HepG2 (cell line): ENCODE measurements around the gene SND1. TPM values are rescaled to one million over a fixed set of nuclear protein-coding genes. Genes with fewer than 3 reads are reported as not detected.

ENCODE experiments used
- ATAC-seq: fragments of 200-7000 bp; cut with Tn5 transposase; 3 replicates; pipeline ENCODE4 v1.9.1; 2020; ENCODE audit warnings: mild to moderate bottlenecking, moderate library complexity
- BruUV-seq: library from RNA; stranded (reverse); fragments of 400-500 nt; replicated peaks from 2 replicates; lab custom pipeline; 2021; lab: Mats Ljungman, UMichigan
- CTCF ChIA-PET: fragments of 300-600 bp; formaldehyde crosslinking; extraction: SDS; loops from one replicate; lab custom pipeline; 2021; ENCODE audit warnings: low total read pairs, inconsistent platforms, low intra/inter-chr PET ratio; lab: Yijun Ruan, JAX
- POLR2A ChIA-PET: fragments of 350-600 bp; sonication (Branson Sonifier 250); formaldehyde crosslinking; loops from one replicate; lab custom pipeline; 2020; ENCODE audit warnings: antibody characterized with exemption, inconsistent platforms; lab: Yijun Ruan, JAX
- DNase-seq: peaks from one replicate; pipeline ENCODE4 v3.0.0-alpha.2; 2015; ENCODE audit warnings: low spot score
- FAIRE-seq: peaks from 3 replicates; lab custom pipeline; 2011; peaks lifted over from hg19 to GRCh38; lab: Jason Lieb, UNC
- H2AFZ ChIP-seq: one replicate; pipeline ENCODE4 v1.6.1; 2011; ENCODE audit warnings: low read length, inconsistent platforms
- H3K27ac ChIP-seq: fragments of 300-600 bp; 3 replicates; pipeline ENCODE4 v1.8.0; 2011; ENCODE audit warnings: mixed run types, mild to moderate bottlenecking, mixed read lengths, low read length, inconsistent platforms; ENCODE audit not compliant: insufficient read depth; ENCODE audit errors: extremely low read length
- H3K27me3 ChIP-seq, 2 experiments: fragments of 200-600 bp in 1 of 2; 2 replicates in 1 of 2; 3 replicates in 1 of 2; pipeline versions ENCODE4 v1.6.0 to v1.8.0; 2011; ENCODE audit warnings: low read length in 2 of 2, mild to moderate bottlenecking in 2 of 2, moderate library complexity in 2 of 2, inconsistent platforms in 1 of 2; ENCODE audit not compliant: insufficient read depth in 2 of 2, control insufficient read depth in 1 of 2
- H3K36me3 ChIP-seq, 2 experiments: fragments of 200-600 bp in 1 of 2; replicated peaks in 1 of 2; 2 replicates in 1 of 2; 3 replicates in 1 of 2; pipeline versions ENCODE4 v1.5.1 to v1.8.0; 2011; ENCODE audit warnings: low read length in 2 of 2, inconsistent platforms in 1 of 2; ENCODE audit not compliant: insufficient read depth in 2 of 2, control insufficient read depth in 1 of 2
- H3K4me1 ChIP-seq: 2 replicates; pipeline ENCODE4 v1.5.1; 2012; ENCODE audit warnings: low read length, inconsistent platforms; ENCODE audit not compliant: insufficient read depth
- H3K4me2 ChIP-seq: 2 replicates; pipeline ENCODE4 v1.6.0; 2011; ENCODE audit warnings: low read depth, low read length, inconsistent platforms
- H3K4me3 ChIP-seq, 3 experiments: fragments of 200-600 bp in 1 of 3; sonication (generic), shearing (Covaris generic) in 1 of 3; replicated peaks in 1 of 3; 2 replicates each; pipeline ENCODE4 v1.5.1; 2011 to 2016; ENCODE audit warnings: low read length in 3 of 3, inconsistent platforms in 2 of 3, low read depth in 2 of 3, mild to moderate bottlenecking in 2 of 3, control low read depth in 1 of 3, mixed read lengths in 1 of 3; ENCODE audit not compliant: insufficient read depth in 1 of 3
- H3K79me2 ChIP-seq: one replicate; pipeline ENCODE4 v1.6.1; 2011; ENCODE audit warnings: low read length, inconsistent platforms; ENCODE audit not compliant: insufficient read depth
- H3K9ac ChIP-seq: 2 replicates; pipeline ENCODE4 v1.6.0; 2011; ENCODE audit warnings: mild to moderate bottlenecking, low read depth, low read length, inconsistent platforms; ENCODE audit not compliant: insufficient read depth
- H3K9me3 ChIP-seq: 2 replicates; pipeline ENCODE4 v1.5.1; 2012; ENCODE audit warnings: mild to moderate bottlenecking, low read length
- H4K20me1 ChIP-seq: 2 replicates; pipeline ENCODE4 v1.6.0; 2011; ENCODE audit warnings: inconsistent platforms, mild to moderate bottlenecking, low read length, moderate library complexity; ENCODE audit not compliant: insufficient read depth
- AHR ChIP-seq: IDR thresholded peaks from 2 replicates; pipeline ENCODE4 v1.6.1; 2018; ENCODE audit warnings: missing genetic modification reagents, missing compliant biosample characterization
- ATF2 ChIP-seq: sonication (generic); formaldehyde crosslinking; IDR thresholded peaks from 2 replicates; pipeline ENCODE4 v1.4.0; 2020; ENCODE audit warnings: missing genetic modification reagents
- ATF5 ChIP-seq: sonication (generic); formaldehyde crosslinking; IDR thresholded peaks from 2 replicates; pipeline ENCODE4 v1.4.0; 2020; ENCODE audit warnings: mild to moderate bottlenecking, low read depth, missing genetic modification reagents
- ATF7 ChIP-seq, 2 experiments: fragments of 450-650 bp in 1 of 2; sonication (generic) in 1 of 2; formaldehyde crosslinking in 1 of 2; IDR thresholded peaks; 2 replicates each; pipeline versions ENCODE4 v1.4.0 to v1.6.1; 2016 to 2020; ENCODE audit warnings: antibody characterized with exemption in 1 of 2, mild to moderate bottlenecking in 1 of 2, missing genetic modification reagents in 1 of 2
- DMTF1 ChIP-seq: sonication (generic); formaldehyde crosslinking; IDR thresholded peaks from 2 replicates; pipeline ENCODE4 v1.4.0; 2020; ENCODE audit warnings: mild to moderate bottlenecking, missing genetic modification reagents
- MAFF ChIP-seq: IDR thresholded peaks from 2 replicates; pipeline ENCODE4 v1.6.1; 2011; ENCODE audit warnings: low read depth, low read length, improper control_type of control experiment
- MXI1 ChIP-seq: IDR thresholded peaks from 3 replicates; pipeline ENCODE4 v1.6.1; 2012; ENCODE audit warnings: low read depth, low read length, inconsistent platforms, borderline replicate concordance
- RARA ChIP-seq: IDR thresholded peaks from 2 replicates; pipeline ENCODE4 v1.6.1; 2016; ENCODE audit warnings: missing genetic modification reagents, missing compliant biosample characterization
- RXRA ChIP-seq: sonication (generic); formaldehyde crosslinking; IDR thresholded peaks from 2 replicates; pipeline ENCODE4 v1.5.1; 2020; ENCODE audit warnings: missing genetic modification reagents
- TCF12 ChIP-seq, 2 experiments: fragments of 450-650 bp in 1 of 2; sonication (generic) in 1 of 2; formaldehyde crosslinking in 1 of 2; IDR thresholded peaks; 2 replicates each; pipeline versions ENCODE4 v1.6.1 to v1.8.0; 2017 to 2022; ENCODE audit warnings: antibody characterized with exemption in 1 of 2, mild to moderate bottlenecking in 1 of 2, missing genetic modification reagents in 1 of 2, moderate library complexity in 1 of 2
- ZBTB49 ChIP-seq: sonication (generic); formaldehyde crosslinking; IDR thresholded peaks from 2 replicates; pipeline ENCODE4 v1.4.0; 2020; ENCODE audit warnings: missing genetic modification reagents, borderline replicate concordance
- ZNF180 ChIP-seq: sonication (generic); formaldehyde crosslinking; IDR thresholded peaks from 2 replicates; pipeline ENCODE4 v1.4.0; 2020; ENCODE audit warnings: low read depth, missing genetic modification reagents, borderline replicate concordance
- ZNF275 ChIP-seq: sonication (generic); formaldehyde crosslinking; IDR thresholded peaks from 2 replicates; pipeline ENCODE4 v1.8.0; 2022; ENCODE audit warnings: missing genetic modification reagents, mild to moderate bottlenecking, inconsistent platforms, borderline replicate concordance
- ZNF282 ChIP-seq: fragments of 450-650 bp; IDR thresholded peaks from 2 replicates; pipeline ENCODE4 v1.6.1; 2018; ENCODE audit not compliant: partially characterized antibody
- WGBS: methylation state at CpG from one replicate; pipeline ENCODE4 v1.1.6; 2017; ENCODE audit warnings: low lambda C conversion rate; 5-methylcytosine and 5-hydroxymethylcytosine counted together
- in situ Hi-C: cut with HindIII; loops from 2 replicates; pipeline ENCODE4 v1.10.0; 2017; ENCODE audit warnings: low pct_unique_long_range_greater_than_20kb; ENCODE audit not compliant: extremely low pct_ligation_motif_present
- intact Hi-C: fragments of 100-400 bp; cut with micrococcal nuclease; formaldehyde crosslinking; loops from one replicate; pipeline ENCODE4 v1.10.0; 2022; ENCODE audit not compliant: unreplicated experiment
- polyA plus RNA-seq, 8 experiments: library from polyadenylated mRNA; depleted of rRNA in 3 of 8; stranded (reverse) in 7 of 8; unstranded in 1 of 8; fragments of >200 nt; fragmentation: Illumina TruSeq in 4 of 8; extraction: Trizol in 4 of 8; gene quantifications; 2 replicates each; pipeline versions ENCODE4 v1.2.1 to v1.2.3, GENCODE V29; 2011 to 2016; ENCODE audit warnings: low read depth in 4 of 8, missing spikeins in 1 of 8, mixed read lengths in 1 of 8; ENCODE audit not compliant: insufficient read depth in 1 of 8
- total RNA-seq, 5 experiments: library from RNA; depleted of rRNA; stranded (reverse); fragments of >200 nt; fragmentation: Illumina TruSeq; extraction: Trizol; gene quantifications; 2 replicates each; pipeline ENCODE4 v1.2.3, GENCODE V29; 2016; ENCODE audit warnings: low read depth in 1 of 5

The SND1 gene
- total and polyA plus RNA-seq, 2 of the 13 experiments (the other 11 are each of a cell fraction or from before 2014, with no cell fraction given), result 110 to 182 TPM

GRCh38 chr7:127930341-127931328 is 278.6 kb downstream of the SND1 start:
- FAIRE-seq (no peak), ATAC-seq (no peak), DNase-seq (no peak)
- Histone ChIP-seq H3K4me1 (no peaks in the 10 kb centered on the region), H3K27ac (no peak overlapping the region), H3K27me3 (no peaks in the 10 kb centered on the region), H3K36me3 (peaks cover 17 to 59% of the 10 kb centered on the region in 2 experiments), H3K4me2 (no peak overlapping the region), H4K20me1 (peaks cover 8% of the 10 kb centered on the region; the same call in 1 of the 2 replicates), H3K9ac (no peak overlapping the region), H2AFZ (no peak overlapping the region), H3K79me2 (peaks cover 3% of the 10 kb centered on the region), H3K4me3 (no peak overlapping the region), H3K9me3 (no peaks in the 10 kb centered on the region)
- in situ Hi-C loops (no loop called here), intact Hi-C loops (no loop called here)
- no TSS peak for BruUV-seq
- WGBS, result 98% methylated on average over 3 of the region's 3 CpGs
- ChIA-PET POLR2A (no interaction called here), CTCF (no interaction called here)
- TF ChIP-seq MAFF (no peak), TCF12 (IDR thresholded peaks at IDR 0.05) (no peak), TCF12 (CRISPR knock-in tag; IDR thresholded peaks at IDR 0.05) (no peak), ZNF275 (CRISPR knock-in tag) (no peak), DMTF1 (CRISPR knock-in tag) (no peak), ZBTB49 (CRISPR knock-in tag) (no peak), ZNF180 (CRISPR knock-in tag) (no peak), AHR (no peak), RARA (CRISPR knock-in tag) (no peak), RXRA (CRISPR knock-in tag) (no peak), ZNF282 (no peak), ATF5 (CRISPR knock-in tag) (no peak), ATF7 (IDR thresholded peaks at IDR 0.05) (no peak), ATF7 (CRISPR knock-in tag; IDR thresholded peaks at IDR 0.05) (no peak), ATF2 (no peak), MXI1 (no peak)
